ENCODE data around the gene RTEL1. TPM values are rescaled to one million over a fixed set of nuclear protein-coding genes. Genes with fewer than 3 reads are reported as not detected.

RTEL1 gene
- total and polyA plus RNA-seq, 2 experiments from 2014 or later: 14.0 to 18.2 TPM

DNA sequence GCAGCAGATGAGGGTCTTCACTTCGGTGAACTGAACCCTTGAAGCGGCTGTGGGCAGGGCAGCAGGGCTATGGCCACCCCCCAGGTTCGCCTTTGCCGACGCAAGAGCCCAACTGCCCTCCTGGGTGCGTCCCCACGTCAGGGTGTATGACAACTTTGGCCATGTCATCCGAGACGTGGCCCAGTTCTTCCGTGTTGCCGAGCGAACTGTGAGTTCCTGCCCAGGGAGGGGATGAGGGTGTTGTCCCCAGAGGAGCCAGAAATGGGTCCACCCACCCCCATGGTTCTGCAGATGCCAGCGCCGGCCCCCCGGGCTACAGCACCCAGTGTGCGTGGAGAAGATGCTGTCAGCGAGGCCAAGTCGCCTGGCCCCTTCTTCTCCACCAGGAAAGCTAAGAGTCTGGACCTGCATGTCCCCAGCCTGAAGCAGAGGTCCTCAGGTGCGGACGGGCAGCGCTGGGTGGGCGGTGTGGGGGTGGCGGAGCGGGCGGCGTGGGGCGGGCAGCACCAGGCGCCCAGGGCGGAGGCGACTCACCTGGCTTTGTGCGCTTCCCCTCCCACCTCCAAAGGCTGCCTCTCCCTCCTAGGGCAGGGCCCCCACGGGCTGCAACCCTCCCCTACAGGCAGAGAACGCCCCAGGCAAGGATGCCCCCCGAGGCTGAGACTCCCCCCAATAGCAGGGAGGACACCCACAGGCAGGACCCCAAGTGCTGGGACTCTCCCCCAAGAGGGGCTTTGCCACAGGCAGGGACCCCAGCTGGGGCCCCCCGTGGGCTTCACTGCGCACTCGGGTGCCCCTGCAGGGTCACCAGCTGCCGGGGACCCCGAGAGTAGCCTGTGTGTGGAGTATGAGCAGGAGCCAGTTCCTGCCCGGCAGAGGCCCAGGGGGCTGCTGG is 32.1 kb downstream of the RTEL1 start:
- no peak for DNase-seq (ENCODE audit: low spot score)
- TF ChIP-seq, protein P1, sequence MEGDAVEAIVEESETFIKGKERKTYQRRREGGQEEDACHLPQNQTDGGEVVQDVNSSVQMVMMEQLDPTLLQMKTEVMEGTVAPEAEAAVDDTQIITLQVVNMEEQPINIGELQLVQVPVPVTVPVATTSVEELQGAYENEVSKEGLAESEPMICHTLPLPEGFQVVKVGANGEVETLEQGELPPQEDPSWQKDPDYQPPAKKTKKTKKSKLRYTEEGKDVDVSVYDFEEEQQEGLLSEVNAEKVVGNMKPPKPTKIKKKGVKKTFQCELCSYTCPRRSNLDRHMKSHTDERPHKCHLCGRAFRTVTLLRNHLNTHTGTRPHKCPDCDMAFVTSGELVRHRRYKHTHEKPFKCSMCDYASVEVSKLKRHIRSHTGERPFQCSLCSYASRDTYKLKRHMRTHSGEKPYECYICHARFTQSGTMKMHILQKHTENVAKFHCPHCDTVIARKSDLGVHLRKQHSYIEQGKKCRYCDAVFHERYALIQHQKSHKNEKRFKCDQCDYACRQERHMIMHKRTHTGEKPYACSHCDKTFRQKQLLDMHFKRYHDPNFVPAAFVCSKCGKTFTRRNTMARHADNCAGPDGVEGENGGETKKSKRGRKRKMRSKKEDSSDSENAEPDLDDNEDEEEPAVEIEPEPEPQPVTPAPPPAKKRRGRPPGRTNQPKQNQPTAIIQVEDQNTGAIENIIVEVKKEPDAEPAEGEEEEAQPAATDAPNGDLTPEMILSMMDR (IDR thresholded peaks at IDR 0.05; ENCODE audit: poor library complexity): no peak
- TF ChIP-seq EZH2 (IDR thresholded peaks at IDR 0.05; ENCODE audit: borderline replicate concordance): no peak
- TF ChIP-seq EZH2phosphoT487 (IDR thresholded peaks at IDR 0.05; ENCODE audit: low read depth, severe bottlenecking, unreplicated experiment): no peak
- WGBS (ENCODE audit: low lambda C conversion rate, missing lambda C conversion rate): 96% methylated on average over 39 of the region's 40 CpGs
- Histone ChIP-seq H2AFZ (no peak overlapping the region), H3K4me3 (no peak overlapping the region), H3K4me1 (ENCODE audit: insufficient read depth) (no peaks in the 10 kb centered on the region), H3K9me2 (replicated peaks; ENCODE audit: insufficient read depth) (no peaks in the 10 kb centered on the region), H3K4me2 (no peak overlapping the region), H3K27ac (no peak overlapping the region), H4K20me1 (ENCODE audit: insufficient read depth, poor library complexity, severe bottlenecking) (no peaks in the 10 kb centered on the region), H3K9me3 (ENCODE audit: low read depth) (no peaks in the 10 kb centered on the region), H3K36me3 (replicated peaks; ENCODE audit: insufficient read depth, low read depth) (no peaks in the 10 kb centered on the region), H3K27me3 (no peaks in the 10 kb centered on the region), H3K79me2 (no peaks in the 10 kb centered on the region)

GRCh38 chr20:63690898-63691710 is 33.0 kb downstream of the RTEL1 start:
- no peak overlapping the region for H3K27ac ChIP-seq

GRCh38 chr20:63691711-63692435 is 33.8 kb downstream of the RTEL1 start:
- Histone ChIP-seq H3K4me1 (ENCODE audit: insufficient read depth) (peaks cover 6% of the 10 kb centered on the region), H3K79me2 (no peaks in the 10 kb centered on the region), H4K20me1 (ENCODE audit: insufficient read depth, poor library complexity, severe bottlenecking) (no peaks in the 10 kb centered on the region), H3K4me3 (no peak overlapping the region), H3K36me3 (replicated peaks; ENCODE audit: insufficient read depth, low read depth) (no peaks in the 10 kb centered on the region), H2AFZ (no peak overlapping the region), H3K27ac (no peak overlapping the region), H3K9me3 (ENCODE audit: low read depth) (no peaks in the 10 kb centered on the region), H3K27me3 (no peaks in the 10 kb centered on the region), H3K4me2 (no peak overlapping the region), H3K9me2 (replicated peaks; ENCODE audit: insufficient read depth) (no peaks in the 10 kb centered on the region)
- TF ChIP-seq EZH2phosphoT487 (IDR thresholded peaks at IDR 0.05; ENCODE audit: low read depth, severe bottlenecking, unreplicated experiment) (no peak), EZH2 (IDR thresholded peaks at IDR 0.05; ENCODE audit: borderline replicate concordance) (no peak)
- TF ChIP-seq, protein P1 (IDR thresholded peaks at IDR 0.05; ENCODE audit: poor library complexity): no peak
- DNase-seq (ENCODE audit: low spot score): no peak
- 92% methylated on average over 20 of the region's 21 CpGs for WGBS (ENCODE audit: low lambda C conversion rate, missing lambda C conversion rate)

More at GRCh38 chr20:63690898-63691710, 33.0 kb downstream of the RTEL1 start:
- no peaks in the 10 kb centered on the region for H4K20me1 ChIP-seq (ENCODE audit: insufficient read depth, poor library complexity, severe bottlenecking)
- no peaks in the 10 kb centered on the region for H3K27me3 ChIP-seq
- no peak overlapping the region for H3K4me3 ChIP-seq
- DNase-seq (ENCODE audit: low spot score): no peak
- H3K4me1 ChIP-seq (ENCODE audit: insufficient read depth): no peaks in the 10 kb centered on the region
- H2AFZ ChIP-seq: no peak overlapping the region
- H3K36me3 ChIP-seq (replicated peaks; ENCODE audit: insufficient read depth, low read depth): no peaks in the 10 kb centered on the region
- no peaks in the 10 kb centered on the region for H3K79me2 ChIP-seq
- TF ChIP-seq EZH2 (IDR thresholded peaks at IDR 0.05; ENCODE audit: borderline replicate concordance) (no peak), EZH2phosphoT487 (IDR thresholded peaks at IDR 0.05; ENCODE audit: low read depth, severe bottlenecking, unreplicated experiment) (no peak)
- TF ChIP-seq, protein P1 (IDR thresholded peaks at IDR 0.05; ENCODE audit: poor library complexity): no peak
- no peaks in the 10 kb centered on the region for H3K9me3 ChIP-seq (ENCODE audit: low read depth)
- H3K9me2 ChIP-seq (replicated peaks; ENCODE audit: insufficient read depth): no peaks in the 10 kb centered on the region
- no peak overlapping the region for H3K4me2 ChIP-seq
- 94% methylated on average over 24 of the region's 24 CpGs for WGBS (ENCODE audit: low lambda C conversion rate, missing lambda C conversion rate)
